Measurements from ENCODE around the gene FXYD7. TPM values are rescaled to one million over a fixed set of nuclear protein-coding genes. Genes with fewer than 3 reads are reported as not detected.

The FXYD7 gene
- polyA plus RNA-seq (2011; rRNA removed) (0.10 TPM in 1 of 2 replicates, not detected in the other), polyA minus RNA-seq (2011; rRNA and poly(A)+ RNA removed) (not detected in 2 replicates)

GRCh38 chr19:35143231-35143715, at the start of gene FXYD7:
Gene FXYD7 (plus strand): TSS chr19:35143255. CDS start chr19:35143334, 79 bp downstream.
- CTCF ChIA-PET, result interaction anchor here (0.7 to 4.8 kb wide), 7 partner anchors 10 to 171 kb away, joined by 3 to 41 read pairs (median 7); partner anchors contain the start of genes FXYD3 and FXYD5
- POLR2A ChIA-PET, result interaction anchor here (0.6 kb wide), 1 partner anchor 18 kb away, joined by 6 read pairs; no protein-coding TSS in a partner anchor
- peaks cover 2% of the 10 kb centered on the region; the same call in 1 of the 2 replicates for H3K27me3 ChIP-seq (ENCODE audit: control insufficient read depth, insufficient read depth, low read length)
- no peaks in the 10 kb centered on the region for H3K36me3 ChIP-seq (ENCODE audit: control insufficient read depth, insufficient read depth, low read length)
- TF ChIP-seq CTCF (IDR thresholded peaks at IDR 0.05; ENCODE audit: insufficient read depth, low read depth, low read length), result 0 out of 2 replicates have a peak, but pooled peaks have one; percentile 4
- no peak for DNase-seq (ENCODE audit: low read depth)
- peak within 1 kb of the TSS; percentile 8; the same call in 1 of the 2 replicates for H3K4me3 ChIP-seq (ENCODE audit: low read depth, low read length)

- no peak overlapping the region for H3K4me3 ChIP-seq (ENCODE audit: low read depth, low read length)
- H3K27me3 ChIP-seq (ENCODE audit: control insufficient read depth, insufficient read depth, low read length), result peaks cover 2% of the 10 kb centered on the region; the same call in 1 of the 2 replicates
- H3K36me3 ChIP-seq (ENCODE audit: control insufficient read depth, insufficient read depth, low read length), result no peaks in the 10 kb centered on the region
- ChIA-PET CTCF (interaction anchor here (0.6 to 2.0 kb wide), 5 partner anchors 22 to 914 kb away, joined by 3 to 8 read pairs (median 3); partner anchors contain the start of gene LGI4), POLR2A (no interaction called here)
- no peak for TF ChIP-seq CTCF (IDR thresholded peaks at IDR 0.05; ENCODE audit: insufficient read depth, low read depth, low read length)
- DNase-seq (ENCODE audit: low read depth), result no peak
Observed at GRCh38 chr19:35093430-35093829, 49.6 kb upstream of the FXYD7 start.

GRCh38 chr19:35093941-35094647, 49.0 kb upstream of the FXYD7 start:
- H3K36me3 ChIP-seq (ENCODE audit: control insufficient read depth, insufficient read depth, low read length), result no peaks in the 10 kb centered on the region
- peaks cover 2% of the 10 kb centered on the region; the same call in 1 of the 2 replicates for H3K27me3 ChIP-seq (ENCODE audit: control insufficient read depth, insufficient read depth, low read length)
- H3K4me3 ChIP-seq (ENCODE audit: low read depth, low read length), result no peak overlapping the region
- TF ChIP-seq CTCF (IDR thresholded peaks at IDR 0.05; ENCODE audit: insufficient read depth, low read depth, low read length), result no peak
- CTCF ChIA-PET, result interaction anchor here (0.6 to 2.0 kb wide), 5 partner anchors 21 to 913 kb away, joined by 3 to 8 read pairs (median 3); partner anchors contain the start of gene LGI4
- POLR2A ChIA-PET, result no interaction called here
- DNase-seq (ENCODE audit: low read depth), result no peak

- CTCF ChIA-PET, result interaction anchor here (1.0 kb wide), 1 partner anchor 40 kb away, joined by 3 read pairs; the partner anchor contains the start of gene LGI4
- no peak for TF ChIP-seq CTCF (IDR thresholded peaks at IDR 0.05; ENCODE audit: insufficient read depth, low read depth, low read length)
- no peaks in the 10 kb centered on the region for H3K36me3 ChIP-seq (ENCODE audit: control insufficient read depth, insufficient read depth, low read length)
- DNase-seq (ENCODE audit: low read depth), result no peak
- peaks cover 2% of the 10 kb centered on the region; the same call in 1 of the 2 replicates for H3K27me3 ChIP-seq (ENCODE audit: control insufficient read depth, insufficient read depth, low read length)
- no peak overlapping the region for H3K4me3 ChIP-seq (ENCODE audit: low read depth, low read length)
- POLR2A ChIA-PET, result no interaction called here
Observed at GRCh38 chr19:35094656-35095055, 48.4 kb upstream of the FXYD7 start.
